Thoracic aorta (tissue), 2 donors: ENCODE measurements around the gene TIMP2. TPM values are rescaled to one million over a fixed set of nuclear protein-coding genes. Genes with fewer than 3 reads are reported as not detected.

ENCODE experiments used
- ATAC-seq: fragments of 150-250 bp; one replicate; pipeline ENCODE4 v1.8.0; 2017; ENCODE audit warnings: low read depth; ENCODE audit not compliant: insufficient number of reproducible peaks, low FRiP score
- DNase-seq: peaks from one replicate; pipeline ENCODE4 v3.0.0-alpha.2; 2020; ENCODE audit warnings: low spot score
- H3K27ac ChIP-seq, 2 donors: fragments of 200-600 bp; sonication (generic); 1 replicate in 1 of 2; 2 replicates in 1 of 2; pipeline ENCODE4 v1.5.1; 2016; ENCODE audit warnings: mild to moderate bottlenecking in 2 of 2, moderate library complexity in 2 of 2
- H3K27me3 ChIP-seq: fragments of 200-600 bp; sonication (generic); replicated peaks from 2 replicates; pipeline ENCODE4 v1.6.0; 2016; ENCODE audit warnings: mild to moderate bottlenecking; ENCODE audit not compliant: insufficient read depth
- H3K36me3 ChIP-seq: fragments of 200-600 bp; sonication (generic); one replicate; pipeline ENCODE4 v1.5.1; 2016
- H3K4me1 ChIP-seq, 2 donors: fragments of 200-600 bp; sonication (generic); 1 replicate in 1 of 2; 2 replicates in 1 of 2; pipeline versions ENCODE4 v1.5.1 to v1.6.0; 2016; ENCODE audit warnings: low read depth in 2 of 2, mild to moderate bottlenecking in 1 of 2; ENCODE audit not compliant: control insufficient read depth in 1 of 2
- H3K4me3 ChIP-seq: fragments of 200-600 bp; sonication (generic); 2 replicates; pipeline ENCODE4 v1.5.1; 2016; ENCODE audit warnings: mild to moderate bottlenecking
- H3K9me3 ChIP-seq: fragments of 200-600 bp; sonication (generic); 2 replicates; pipeline ENCODE4 v1.5.1; 2016
- total RNA-seq, 2 donors: library from RNA; depleted of rRNA; stranded (reverse); fragments of >200 nt; gene quantifications; one replicate each; pipeline versions ENCODE4 v1.1.0 to v1.2.3, GENCODE V29; 2016
- TF ChIP-seq, protein P1 (sequence below): fragments of 200-600 bp; sonication (generic); IDR thresholded peaks from one replicate; pipeline ENCODE4 v1.5.1; 2019; ENCODE audit warnings: antibody characterized with exemption

Gene TIMP2
- total RNA-seq, 2 donors from 2014 or later: 475 to 619 TPM

DNA sequence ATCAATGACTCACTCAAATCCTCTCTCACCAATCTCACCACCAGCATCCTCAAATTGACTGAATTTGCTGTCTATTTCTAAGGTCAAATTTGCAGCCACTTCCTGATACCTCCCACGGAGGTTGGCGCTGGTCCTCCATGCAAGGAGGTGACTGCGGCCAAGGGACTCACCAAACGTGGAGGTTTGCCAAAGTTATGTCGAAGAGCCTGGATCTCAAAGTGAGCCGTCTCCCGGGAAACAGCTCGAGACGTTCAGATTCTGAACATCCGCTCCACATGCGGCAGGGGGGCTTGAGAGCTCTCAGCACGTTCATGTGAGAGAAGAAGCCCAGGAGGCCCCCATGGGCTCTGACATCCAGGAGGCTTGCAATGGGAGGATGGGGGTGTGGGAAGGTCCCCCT, 31.9 kb upstream of the TIMP2 start:
- no peaks in the 10 kb centered on the region for H3K4me1 ChIP-seq
- no peaks in the 10 kb centered on the region for H3K36me3 ChIP-seq
- DNase-seq: no peak
- no peaks in the 10 kb centered on the region for H3K9me3 ChIP-seq
- TF ChIP-seq, protein P1, sequence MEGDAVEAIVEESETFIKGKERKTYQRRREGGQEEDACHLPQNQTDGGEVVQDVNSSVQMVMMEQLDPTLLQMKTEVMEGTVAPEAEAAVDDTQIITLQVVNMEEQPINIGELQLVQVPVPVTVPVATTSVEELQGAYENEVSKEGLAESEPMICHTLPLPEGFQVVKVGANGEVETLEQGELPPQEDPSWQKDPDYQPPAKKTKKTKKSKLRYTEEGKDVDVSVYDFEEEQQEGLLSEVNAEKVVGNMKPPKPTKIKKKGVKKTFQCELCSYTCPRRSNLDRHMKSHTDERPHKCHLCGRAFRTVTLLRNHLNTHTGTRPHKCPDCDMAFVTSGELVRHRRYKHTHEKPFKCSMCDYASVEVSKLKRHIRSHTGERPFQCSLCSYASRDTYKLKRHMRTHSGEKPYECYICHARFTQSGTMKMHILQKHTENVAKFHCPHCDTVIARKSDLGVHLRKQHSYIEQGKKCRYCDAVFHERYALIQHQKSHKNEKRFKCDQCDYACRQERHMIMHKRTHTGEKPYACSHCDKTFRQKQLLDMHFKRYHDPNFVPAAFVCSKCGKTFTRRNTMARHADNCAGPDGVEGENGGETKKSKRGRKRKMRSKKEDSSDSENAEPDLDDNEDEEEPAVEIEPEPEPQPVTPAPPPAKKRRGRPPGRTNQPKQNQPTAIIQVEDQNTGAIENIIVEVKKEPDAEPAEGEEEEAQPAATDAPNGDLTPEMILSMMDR: no peak
- no peak for ATAC-seq
- no peaks in the 10 kb centered on the region for H3K27me3 ChIP-seq
- no peak overlapping the region for H3K4me3 ChIP-seq
- H3K27ac ChIP-seq: no peak overlapping the region

DNA sequence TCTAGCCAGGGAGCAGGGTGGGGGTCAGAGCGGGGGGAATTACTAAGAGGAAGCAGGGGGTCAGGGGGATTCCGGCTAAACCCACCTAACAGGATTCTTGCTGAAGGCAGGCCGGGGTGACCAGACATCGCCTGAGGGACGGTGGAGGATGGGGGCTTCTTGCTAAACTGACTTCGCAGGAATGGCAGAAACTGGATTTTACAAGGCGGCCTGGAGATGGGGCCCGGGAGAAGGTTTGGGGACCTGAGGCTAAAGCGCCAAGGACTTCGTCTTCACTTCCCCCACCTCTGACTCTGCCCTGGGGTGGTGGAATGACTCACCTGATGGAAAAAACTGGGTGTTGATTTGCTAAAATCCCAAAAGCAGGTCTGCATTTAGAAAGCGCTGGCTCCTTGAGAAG, 31.1 kb upstream of the TIMP2 start:
- Histone ChIP-seq H3K4me1 (no peaks in the 10 kb centered on the region), H3K27ac (no peak overlapping the region), H3K9me3 (no peaks in the 10 kb centered on the region), H3K27me3 (no peaks in the 10 kb centered on the region), H3K36me3 (no peaks in the 10 kb centered on the region), H3K4me3 (no peak overlapping the region)
- TF ChIP-seq, protein P1: no peak
- DNase-seq (no peak), ATAC-seq (no peak)

- TF ChIP-seq, protein P1: no peak
- Histone ChIP-seq H3K27ac (no peak overlapping the region), H3K27me3 (no peaks in the 10 kb centered on the region), H3K36me3 (no peaks in the 10 kb centered on the region), H3K4me1 (no peaks in the 10 kb centered on the region), H3K4me3 (no peak overlapping the region), H3K9me3 (peaks cover 6% of the 10 kb centered on the region)
- no peak for ATAC-seq
- DNase-seq: no peak
These were observed 29.5 kb upstream of the TIMP2 start for GRCh38 chr17:78954684-78955083.

DNA sequence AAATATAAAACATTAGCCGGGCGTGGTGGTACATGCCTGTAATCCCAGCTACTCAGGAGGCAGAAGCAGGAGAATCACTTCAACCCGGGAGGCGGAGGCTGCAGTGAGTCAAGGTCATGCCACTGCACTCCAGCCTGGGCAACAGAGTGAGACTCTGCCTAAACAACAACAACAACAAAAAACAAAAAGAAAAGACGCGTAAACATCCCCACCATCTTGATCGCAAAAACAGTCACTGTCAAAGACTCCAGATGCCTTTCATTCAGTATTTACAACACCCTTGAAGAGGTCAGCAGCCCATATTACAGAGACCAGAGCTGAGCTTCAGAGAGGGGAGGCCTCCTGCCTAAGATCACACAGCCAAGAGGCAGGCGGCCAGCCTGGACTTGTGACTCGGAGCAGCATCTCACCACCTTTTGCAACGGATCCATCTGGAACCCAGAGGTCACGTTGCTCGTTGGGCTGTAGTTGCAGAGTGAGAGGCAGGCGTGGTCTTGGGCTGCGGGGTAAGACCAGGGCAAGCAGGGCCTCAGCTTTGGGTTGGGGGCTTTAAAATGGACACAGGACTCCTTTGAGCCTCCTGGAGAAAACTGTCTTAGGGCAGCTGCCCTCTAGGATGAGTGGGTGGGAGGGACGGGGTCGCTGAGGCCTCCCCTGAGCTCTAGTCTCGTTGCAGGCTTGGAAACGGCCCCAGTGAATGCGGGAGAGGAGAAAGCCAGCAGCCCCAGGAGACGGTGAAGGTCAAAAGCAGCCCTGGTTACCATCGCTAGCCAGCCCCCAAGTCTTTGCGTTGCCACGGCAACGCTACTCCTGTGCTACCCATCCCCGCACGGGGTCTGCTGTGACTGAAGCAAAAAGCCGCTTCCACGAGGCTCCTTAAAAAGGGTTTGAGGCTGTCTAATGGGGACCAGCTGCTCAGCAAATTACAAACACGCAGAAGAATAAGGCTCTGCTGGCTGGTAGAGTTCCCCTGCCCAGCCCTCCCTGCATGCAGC, 28.5 kb upstream of the TIMP2 start:
- DNase-seq (no peak), ATAC-seq (no peak)
- no peak overlapping the region for H3K27ac ChIP-seq
- H3K4me1 ChIP-seq: no peaks in the 10 kb centered on the region
- no peak overlapping the region for H3K4me3 ChIP-seq
- peaks cover 6% of the 10 kb centered on the region for H3K9me3 ChIP-seq
- H3K27me3 ChIP-seq: no peaks in the 10 kb centered on the region
- no peaks in the 10 kb centered on the region for H3K36me3 ChIP-seq
- TF ChIP-seq, protein P1: no peak

GRCh38 chr17:78952706-78953105, 27.5 kb upstream of the TIMP2 start:
- DNase-seq: no peak
- no peaks in the 10 kb centered on the region for H3K27me3 ChIP-seq
- H3K4me3 ChIP-seq: no peak overlapping the region
- no peaks in the 10 kb centered on the region for H3K4me1 ChIP-seq
- H3K36me3 ChIP-seq: no peaks in the 10 kb centered on the region
- no peak for ATAC-seq
- H3K9me3 ChIP-seq: peaks cover 6% of the 10 kb centered on the region
- no peak overlapping the region for H3K27ac ChIP-seq
- TF ChIP-seq, protein P1: no peak
